HCT116 (cell line): ENCODE measurements around the gene RIN1. TPM values are rescaled to one million over a fixed set of nuclear protein-coding genes. Genes with fewer than 3 reads are reported as not detected.

Experiments
- ATAC-seq: fragments of 200-7000 bp; cut with Tn5 transposase; 2 replicates; pipeline ENCODE4 v1.9.1; 2020; ENCODE audit warnings: mild to moderate bottlenecking, moderate library complexity
- BruUV-seq: library from RNA; stranded (reverse); fragments of 400-500 nt; replicated peaks from 2 replicates; lab custom pipeline; 2021; lab: Mats Ljungman, UMichigan
- CTCF ChIA-PET: fragments of 300-600 bp; sonication (Branson Sonifier 250); formaldehyde crosslinking; loops from one replicate; lab custom pipeline; 2021; ENCODE audit warnings: antibody characterized with exemption; lab: Charles Lee
- POLR2A ChIA-PET: fragments of 300-600, 350-600 bp; sonication (Branson Sonifier 250); formaldehyde crosslinking; loops from one replicate; lab custom pipeline; 2021; ENCODE audit warnings: antibody characterized with exemption; lab: Charles Lee
- RAD21 ChIA-PET, 2 experiments: fragments of 300-600 bp; sonication (Branson Sonifier 250); formaldehyde crosslinking; loops; one replicate each; lab custom pipeline; 2023; ENCODE audit warnings: low total read pairs in 2 of 2; ENCODE audit not compliant: uncharacterized antibody in 2 of 2, unreplicated experiment in 2 of 2, low non-redundant PET in 1 of 2; lab: Charles Lee
- DNase-seq: peaks from one replicate; pipeline ENCODE4 v3.0.0-alpha.2; 2010; ENCODE audit warnings: low read depth, low spot score
- H2AFZ ChIP-seq: fragments of 200-600 bp; shearing (Covaris generic), sonication (generic); 2 replicates; pipeline ENCODE4 v1.6.1; 2017; ENCODE audit warnings: low read depth, mixed run types, mixed read lengths, antibody characterized with exemption, low read length; ENCODE audit not compliant: poor library complexity, severe bottlenecking
- H3K27ac ChIP-seq: 2 replicates; pipeline ENCODE4 v1.5.1; 2012; ENCODE audit warnings: low read depth, low read length
- H3K27me3 ChIP-seq: fragments of 200-600 bp; sonication (generic); 2 replicates; pipeline ENCODE4 v1.6.1; 2016; ENCODE audit warnings: mixed run types, low read length, mixed read lengths; ENCODE audit not compliant: insufficient read depth
- H3K36me3 ChIP-seq, 2 experiments: fragments of 200-500 bp in 1 of 2; fragments of 200-600 bp in 1 of 2; sonication (Bioruptor generic) in 1 of 2; sonication (generic) in 1 of 2; 2 replicates each; pipeline versions ENCODE4 v1.5.1 to v1.6.1; 2014 to 2016; ENCODE audit warnings: low read length in 2 of 2, inconsistent platforms in 1 of 2, mixed read lengths in 1 of 2, mixed run types in 1 of 2; ENCODE audit not compliant: insufficient read depth in 2 of 2, control insufficient read depth in 1 of 2
- H3K4me1 ChIP-seq, 2 experiments: fragments of 200-600 bp in 1 of 2; sonication (generic) in 1 of 2; 2 replicates each; pipeline versions ENCODE4 v1.5.1 to v1.6.1; 2012 to 2017; ENCODE audit warnings: low read length in 2 of 2, inconsistent platforms in 1 of 2, mild to moderate bottlenecking in 1 of 2, mixed read lengths in 1 of 2, mixed run types in 1 of 2, moderate library complexity in 1 of 2; ENCODE audit not compliant: insufficient read depth in 2 of 2, control insufficient read depth in 1 of 2
- H3K4me2 ChIP-seq: fragments of 200-600 bp; sonication (generic); 2 replicates; pipeline ENCODE4 v1.6.1; 2017; ENCODE audit warnings: mixed run types, low read length, mixed read lengths
- H3K4me3 ChIP-seq, 2 experiments: fragments of 200-600 bp in 1 of 2; sonication (generic) in 1 of 2; replicated peaks in 1 of 2; 2 replicates each; pipeline ENCODE4 v1.5.1; 2011 to 2016; ENCODE audit warnings: low read length in 2 of 2, control low read depth in 1 of 2, low read depth in 1 of 2, mild to moderate bottlenecking in 1 of 2, mixed read lengths in 1 of 2, mixed run types in 1 of 2
- H3K79me2 ChIP-seq: fragments of 200-600 bp; sonication (generic); 2 replicates; pipeline ENCODE4 v1.6.1; 2017; ENCODE audit warnings: mild to moderate bottlenecking, mixed run types, low read length, moderate library complexity, mixed read lengths; ENCODE audit not compliant: insufficient read depth
- H3K9ac ChIP-seq: fragments of 200-600 bp; sonication (generic); 2 replicates; pipeline ENCODE4 v1.6.1; 2016; ENCODE audit warnings: low read length, mixed read lengths
- H3K9me2 ChIP-seq: fragments of 200-600 bp; sonication (generic), shearing (Covaris generic); 2 replicates; pipeline ENCODE4 v1.6.1; 2017; ENCODE audit warnings: mixed run types, mild to moderate bottlenecking, moderate library complexity; ENCODE audit not compliant: insufficient read depth
- H3K9me3 ChIP-seq, 2 experiments: fragments of 200-500 bp in 1 of 2; fragments of 200-600 bp in 1 of 2; sonication (Bioruptor generic) in 1 of 2; sonication (generic) in 1 of 2; 2 replicates each; pipeline ENCODE4 v1.6.1; 2014 to 2017; ENCODE audit warnings: low read length in 2 of 2, mixed read lengths in 2 of 2, inconsistent platforms in 1 of 2, low read depth in 1 of 2, mild to moderate bottlenecking in 1 of 2, mixed run types in 1 of 2, moderate library complexity in 1 of 2; ENCODE audit not compliant: control insufficient read depth in 1 of 2, insufficient read depth in 1 of 2
- H4K20me1 ChIP-seq: fragments of 200-600 bp; sonication (generic), shearing (Covaris generic); 2 replicates; pipeline ENCODE4 v1.6.1; 2017; ENCODE audit warnings: mixed run types, mild to moderate bottlenecking, moderate library complexity; ENCODE audit not compliant: insufficient read depth
- CEBPB ChIP-seq: IDR thresholded peaks from 2 replicates; pipeline ENCODE4 v1.6.1; 2012; ENCODE audit warnings: low read depth
- CTCF ChIP-seq, 3 experiments: fragments of 200-600 bp in 1 of 3; sonication (generic) in 1 of 3; IDR thresholded peaks in 2 of 3; conservative IDR thresholded peaks in 1 of 3; 2 replicates each; pipeline ENCODE4 v1.5.1; 2012 to 2017; ENCODE audit warnings: low read depth in 2 of 3, low read length in 2 of 3, antibody characterized with exemption in 1 of 3, borderline replicate concordance in 1 of 3, control low read depth in 1 of 3, mild to moderate bottlenecking in 1 of 3, mixed read lengths in 1 of 3, mixed run types in 1 of 3, moderate library complexity in 1 of 3; ENCODE audit not compliant: insufficient read depth in 1 of 3
- EGR1 ChIP-seq: IDR thresholded peaks from 2 replicates; pipeline ENCODE4 v1.6.1; 2012; ENCODE audit warnings: low read depth
- EZH2 ChIP-seq: fragments of 200-600 bp; sonication (generic); IDR thresholded peaks from 2 replicates; pipeline ENCODE4 v1.6.1; 2017; ENCODE audit warnings: antibody characterized with exemption, mixed run types
- EZH2phosphoT487 ChIP-seq: fragments of 200-600 bp; IDR thresholded peaks from 2 replicates; pipeline ENCODE4 v1.6.1; 2018; ENCODE audit warnings: antibody characterized with exemption, borderline replicate concordance
- JUND ChIP-seq: IDR thresholded peaks from 2 replicates; pipeline ENCODE4 v1.6.1; 2012
- POLR2A ChIP-seq: IDR thresholded peaks from 2 replicates; pipeline ENCODE4 v1.7.0; 2011; ENCODE audit warnings: borderline replicate concordance; ENCODE audit not compliant: insufficient read depth, insufficient read length; ENCODE audit errors: extremely low read depth
- POLR2AphosphoS5 ChIP-seq: IDR thresholded peaks from 2 replicates; pipeline ENCODE4 v1.6.1; 2011; ENCODE audit warnings: mild to moderate bottlenecking, low read depth, low read length, moderate library complexity
- RAD21 ChIP-seq: IDR thresholded peaks from 2 replicates; pipeline ENCODE4 v1.6.1; 2012; ENCODE audit warnings: low read depth, mild to moderate bottlenecking
- REST ChIP-seq: IDR thresholded peaks from 2 replicates; pipeline ENCODE4 v1.6.1; 2012; ENCODE audit warnings: low read depth
- SIN3A ChIP-seq: IDR thresholded peaks from 2 replicates; pipeline ENCODE4 v1.6.1; 2012; ENCODE audit warnings: low read depth
- SP1 ChIP-seq: IDR thresholded peaks from 2 replicates; pipeline ENCODE4 v1.6.1; 2012; ENCODE audit warnings: low read depth
- SRF ChIP-seq: IDR thresholded peaks from 2 replicates; pipeline ENCODE4 v1.6.1; 2012; ENCODE audit warnings: low read depth
- TCF7L2 ChIP-seq: IDR thresholded peaks from 2 replicates; pipeline ENCODE4 v1.7.0; 2011; ENCODE audit warnings: borderline replicate concordance, inconsistent platforms; ENCODE audit not compliant: insufficient read depth, insufficient read length; ENCODE audit errors: extremely low read depth
- YY1 ChIP-seq: IDR thresholded peaks from 2 replicates; pipeline ENCODE4 v1.6.1; 2011; ENCODE audit warnings: low read length, low read depth, moderate library complexity, mild to moderate bottlenecking; ENCODE audit not compliant: insufficient replicate concordance; ENCODE audit errors: extremely low read depth
- ZBTB33 ChIP-seq: IDR thresholded peaks from 2 replicates; pipeline ENCODE4 v1.6.1; 2011; ENCODE audit warnings: mild to moderate bottlenecking, low read length, moderate library complexity; ENCODE audit not compliant: insufficient replicate concordance; ENCODE audit errors: extremely low read depth
- ZFX ChIP-seq: fragments of 450-650 bp; IDR thresholded peaks from 2 replicates; pipeline ENCODE4 v1.6.1; 2017
- ZNF274 ChIP-seq: fragments of 200-500 bp; sonication (Bioruptor generic); IDR thresholded peaks from 2 replicates; pipeline ENCODE4 v1.6.1; 2014; ENCODE audit warnings: mild to moderate bottlenecking, low read depth, low read length, inconsistent platforms
- intact Hi-C: fragments of 100-400 bp; cut with micrococcal nuclease; formaldehyde crosslinking; loops from 2 replicates; pipeline ENCODE4 v1.10.0; 2022
- total RNA-seq: library from RNA; stranded (reverse); gene quantifications from one replicate; pipeline ENCODE4 v1.2.1, GENCODE V29; 2021; ENCODE audit not compliant: unreplicated experiment
- TF ChIP-seq, protein P1 (sequence below): IDR thresholded peaks from 2 replicates; pipeline ENCODE4 v1.6.1; 2012
- TF ChIP-seq, protein P2 (sequence below): IDR thresholded peaks from 2 replicates; pipeline ENCODE4 v1.6.1; 2012

Gene RIN1
- total RNA-seq, 1 experiment from 2014 or later: 38.7 TPM

- ChIA-PET RAD21 (no interaction called here), CTCF (interaction anchor here (1.1 to 2.8 kb wide), 2 partner anchors 21 to 24 kb away, joined by 4 to 23 read pairs; no protein-coding TSS in a partner anchor), POLR2A (no interaction called here)
- H3K4me3 ChIP-seq: no peak overlapping the region
- intact Hi-C loops: no loop called here
- H3K79me2 ChIP-seq: peaks cover 27% of the 10 kb centered on the region
- no peaks in the 10 kb centered on the region for H3K9me2 ChIP-seq
- peak overlapping the region; percentile 34; the same call in 1 of the 2 replicates for H3K27ac ChIP-seq
- no peaks in the 10 kb centered on the region for H4K20me1 ChIP-seq
- no peak overlapping the region for H3K4me2 ChIP-seq
- BruUV-seq: no TSS peak
- peaks cover 7 to 16% of the 10 kb centered on the region in 2 experiments for H3K4me1 ChIP-seq
- DNase-seq (no peak), ATAC-seq (no peak)
- TF ChIP-seq REST (no peak), CTCF (IDR thresholded peaks at IDR 0.05 in 2 of 3, conservative IDR thresholded peaks at IDR 0.05 in 1 of 3; ENCODE audit: borderline replicate concordance in 1 of 3, insufficient read depth in 1 of 3, low read depth in 2 of 3, low read length in 2 of 3) (no peak), ZBTB33 (no peak), YY1 (no peak), RAD21 (no peak), EGR1 (no peak), TCF7L2 (no peak), SRF (no peak), SP1 (no peak), CEBPB (no peak), POLR2A (no peak), EZH2 (no peak), JUND (no peak), SIN3A (no peak), ZNF274 (no peak), POLR2AphosphoS5 (no peak), EZH2phosphoT487 (no peak), ZFX (no peak)
- TF ChIP-seq, protein P1, sequence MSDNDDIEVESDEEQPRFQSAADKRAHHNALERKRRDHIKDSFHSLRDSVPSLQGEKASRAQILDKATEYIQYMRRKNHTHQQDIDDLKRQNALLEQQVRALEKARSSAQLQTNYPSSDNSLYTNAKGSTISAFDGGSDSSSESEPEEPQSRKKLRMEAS: no peak
- TF ChIP-seq, protein P2, sequence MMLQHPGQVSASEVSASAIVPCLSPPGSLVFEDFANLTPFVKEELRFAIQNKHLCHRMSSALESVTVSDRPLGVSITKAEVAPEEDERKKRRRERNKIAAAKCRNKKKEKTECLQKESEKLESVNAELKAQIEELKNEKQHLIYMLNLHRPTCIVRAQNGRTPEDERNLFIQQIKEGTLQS: no peak
- H3K9me3 ChIP-seq: no peaks in the 10 kb centered on the region
- peaks cover 30 to 56% of the 10 kb centered on the region in 2 experiments for H3K36me3 ChIP-seq
- no peak overlapping the region for H3K9ac ChIP-seq
- H3K27me3 ChIP-seq: no peaks in the 10 kb centered on the region
- no peak overlapping the region for H2AFZ ChIP-seq
Measured at GRCh38 chr11:66365166-66365565, 28.9 kb upstream of the RIN1 start.
